Neural cell (in vitro differentiated cells): ENCODE measurements around the gene EDAR. TPM values are rescaled to one million over a fixed set of nuclear protein-coding genes. Genes with fewer than 3 reads are reported as not detected.

ENCODE experiments used
- H2AFZ ChIP-seq: fragments of 200-600, 300-800 bp; sonication (generic), shearing (Covaris generic); 2 replicates; pipeline ENCODE4 v1.6.0; 2014; ENCODE audit warnings: low read depth, mild to moderate bottlenecking, antibody characterized with exemption, low read length, moderate library complexity
- H3F3A ChIP-seq: fragments of 200-600 bp; shearing (Covaris generic); 2 replicates; pipeline ENCODE4 v1.6.1; 2016; ENCODE audit warnings: mild to moderate bottlenecking, moderate library complexity, mixed read lengths, antibody characterized with exemption, low read length; ENCODE audit not compliant: insufficient read depth, poor library complexity, severe bottlenecking
- H3K27ac ChIP-seq: fragments of 200-600, 300-800 bp; sonication (generic), shearing (Covaris generic); 2 replicates; pipeline ENCODE4 v1.5.1; 2014; ENCODE audit warnings: mild to moderate bottlenecking, low read length, moderate library complexity
- H3K27me3 ChIP-seq: fragments of 300-800, 200-600 bp; sonication (generic), shearing (Covaris generic); 2 replicates; pipeline ENCODE4 v1.6.0; 2014; ENCODE audit warnings: mild to moderate bottlenecking, low read depth, low read length, moderate library complexity; ENCODE audit not compliant: insufficient read depth
- H3K36me3 ChIP-seq: fragments of 300-800, 200-600 bp; sonication (generic), shearing (Covaris generic); 2 replicates; pipeline ENCODE4 v1.5.1; 2014; ENCODE audit warnings: mild to moderate bottlenecking, antibody characterized with exemption, low read length, moderate library complexity; ENCODE audit not compliant: insufficient read depth
- H3K4me2 ChIP-seq: fragments of 300-800, 200-600 bp; sonication (generic), shearing (Covaris generic); 2 replicates; pipeline ENCODE4 v1.6.0; 2014; ENCODE audit warnings: mild to moderate bottlenecking, low read length
- H3K4me3 ChIP-seq: fragments of 300-800, 200-600 bp; sonication (generic), shearing (Covaris generic); 2 replicates; pipeline ENCODE4 v1.5.1; 2014; ENCODE audit warnings: mild to moderate bottlenecking, low read length, moderate library complexity
- H3K79me2 ChIP-seq: fragments of 200-600 bp; shearing (Covaris generic); replicated peaks from 2 replicates; pipeline ENCODE4 v1.6.0; 2014; ENCODE audit warnings: mild to moderate bottlenecking, low read length, moderate library complexity; ENCODE audit not compliant: insufficient read depth
- H3K9ac ChIP-seq: fragments of 300-800, 200-600 bp; sonication (generic), shearing (Covaris generic); 2 replicates; pipeline ENCODE4 v1.6.1; 2016; ENCODE audit warnings: mild to moderate bottlenecking, low read length, mixed read lengths
- H3K9me2 ChIP-seq: fragments of 200-600 bp; shearing (Covaris generic); 2 replicates; pipeline ENCODE4 v1.6.1; 2016; ENCODE audit warnings: mild to moderate bottlenecking, low read length, mixed read lengths; ENCODE audit not compliant: insufficient read depth
- H3K9me3 ChIP-seq: fragments of 200-600, 300-800 bp; sonication (generic), shearing (Covaris generic); 2 replicates; pipeline ENCODE4 v1.6.1; 2016; ENCODE audit warnings: mild to moderate bottlenecking, mixed run types, low read length, moderate library complexity, mixed read lengths
- H4K20me1 ChIP-seq: fragments of 200-600 bp; shearing (Covaris generic); 2 replicates; pipeline ENCODE4 v1.6.1; 2016; ENCODE audit warnings: mild to moderate bottlenecking, mixed run types; ENCODE audit not compliant: insufficient read depth
- CTCF ChIP-seq: fragments of 450-650 bp; IDR thresholded peaks from 2 replicates; pipeline ENCODE4 v1.5.1; 2014; ENCODE audit warnings: antibody characterized with exemption, mild to moderate bottlenecking, moderate library complexity; ENCODE audit not compliant: poor library complexity, severe bottlenecking
- EP300 ChIP-seq: fragments of 450-650 bp; conservative IDR thresholded peaks from 2 replicates; pipeline ENCODE4 v1.6.1; 2014; ENCODE audit warnings: antibody characterized with exemption, mild to moderate bottlenecking, moderate library complexity; ENCODE audit not compliant: poor library complexity, severe bottlenecking
- EZH2 ChIP-seq: fragments of 200-600, 300-800 bp; shearing (Covaris generic), sonication (generic); IDR thresholded peaks from 2 replicates; pipeline ENCODE4 v1.6.1; 2014; ENCODE audit warnings: antibody characterized with exemption, low read length, borderline replicate concordance, mild to moderate bottlenecking; ENCODE audit not compliant: insufficient read depth, poor library complexity, severe bottlenecking
- MXI1 ChIP-seq: fragments of 450-650 bp; conservative IDR thresholded peaks from 2 replicates; pipeline ENCODE4 v1.6.1; 2014; ENCODE audit warnings: antibody characterized with exemption, mild to moderate bottlenecking; ENCODE audit not compliant: poor library complexity, severe bottlenecking
- POLR2AphosphoS5 ChIP-seq: IDR thresholded peaks from 2 replicates; pipeline ENCODE4 v1.6.1; 2012
- RAD21 ChIP-seq: fragments of 450-650 bp; conservative IDR thresholded peaks from 2 replicates; pipeline ENCODE4 v1.6.1; 2014; ENCODE audit warnings: antibody characterized with exemption, mild to moderate bottlenecking, moderate library complexity
- REST ChIP-seq: IDR thresholded peaks from 2 replicates; pipeline ENCODE4 v1.6.1; 2012; ENCODE audit warnings: borderline replicate concordance
- SMC3 ChIP-seq: fragments of 450-650 bp; conservative IDR thresholded peaks from 2 replicates; pipeline ENCODE4 v1.6.1; 2014; ENCODE audit warnings: antibody characterized with exemption, mild to moderate bottlenecking, moderate library complexity; ENCODE audit not compliant: poor library complexity
- TAF1 ChIP-seq: IDR thresholded peaks from 2 replicates; pipeline ENCODE4 v1.6.1; 2012; ENCODE audit warnings: low read depth
- polyA plus RNA-seq: library from polyadenylated mRNA; depleted of rRNA; stranded (reverse); fragments of >200 nt; gene quantifications from 2 replicates; pipeline ENCODE4 v1.2.3, GENCODE V29; 2014

EDAR gene
- polyA plus RNA-seq, 1 donor from 2014 or later: not detected

GRCh38 chr2:108963057-108963456 is 26.0 kb downstream of the EDAR start:
- Histone ChIP-seq H3K9me2 (no peaks in the 10 kb centered on the region), H3K9me3 (no peaks in the 10 kb centered on the region), H3K4me3 (no peak overlapping the region), H3F3A (no peaks in the 10 kb centered on the region), H2AFZ (no peak overlapping the region), H3K4me2 (no peak overlapping the region), H3K36me3 (no peaks in the 10 kb centered on the region), H3K9ac (no peak overlapping the region), H3K27ac (no peak overlapping the region), H4K20me1 (no peaks in the 10 kb centered on the region), H3K27me3 (no peaks in the 10 kb centered on the region), H3K79me2 (no peaks in the 10 kb centered on the region)
- TF ChIP-seq MXI1: no peak
- no peak for TF ChIP-seq RAD21
- TF ChIP-seq CTCF: no peak
- no peak for TF ChIP-seq EZH2
- TF ChIP-seq EP300: no peak
- TF ChIP-seq SMC3: no peak

GRCh38 chr2:108961796-108962195 is 27.2 kb downstream of the EDAR start:
- no peak for TF ChIP-seq POLR2AphosphoS5
- no peak for TF ChIP-seq EZH2
- TF ChIP-seq TAF1: no peak
- no peak for TF ChIP-seq MXI1
- no peak for TF ChIP-seq EP300
- no peak for TF ChIP-seq SMC3
- no peaks in the 10 kb centered on the region for H3K27me3 ChIP-seq
- H2AFZ ChIP-seq: no peak overlapping the region
- H3K9ac ChIP-seq: no peak overlapping the region
- H3K4me3 ChIP-seq: no peak overlapping the region
- H3K9me3 ChIP-seq: no peaks in the 10 kb centered on the region
- no peaks in the 10 kb centered on the region for H3K79me2 ChIP-seq
- no peaks in the 10 kb centered on the region for H3K9me2 ChIP-seq
- H3F3A ChIP-seq: no peaks in the 10 kb centered on the region
- H3K36me3 ChIP-seq: no peaks in the 10 kb centered on the region
- H3K27ac ChIP-seq: no peak overlapping the region
- H4K20me1 ChIP-seq: no peaks in the 10 kb centered on the region
- no peak overlapping the region for H3K4me2 ChIP-seq

GRCh38 chr2:108960006-108960405 is 29.0 kb downstream of the EDAR start:
- Histone ChIP-seq H3K4me3 (no peak overlapping the region), H3K4me2 (no peak overlapping the region), H2AFZ (no peak overlapping the region), H3K9me3 (no peaks in the 10 kb centered on the region), H3F3A (no peaks in the 10 kb centered on the region), H3K27me3 (no peaks in the 10 kb centered on the region), H3K79me2 (no peaks in the 10 kb centered on the region), H3K9me2 (no peaks in the 10 kb centered on the region), H3K36me3 (no peaks in the 10 kb centered on the region), H3K27ac (no peak overlapping the region), H4K20me1 (no peaks in the 10 kb centered on the region), H3K9ac (no peak overlapping the region)
- TF ChIP-seq EP300: no peak
- TF ChIP-seq RAD21: no peak
- TF ChIP-seq MXI1: no peak
- TF ChIP-seq EZH2: no peak
- TF ChIP-seq REST: no peak
- TF ChIP-seq CTCF: no peak
- TF ChIP-seq POLR2AphosphoS5: no peak
- TF ChIP-seq SMC3: no peak
- TF ChIP-seq TAF1: no peak
